Measurements from ENCODE around the gene RNU1-3. TPM values are rescaled to one million over a fixed set of nuclear protein-coding genes. Genes with fewer than 3 reads are reported as not detected.
"Not testable (repeated sequence)": the region's sequence is repeated elsewhere in the genome, so short reads cannot be mapped to it uniquely, and the experiment has no call there.

RNU1-3 gene
- polyA plus RNA-seq, 1 experiment: not detected

- no peaks in the 10 kb centered on the region for H3K36me3 ChIP-seq (ENCODE audit: control insufficient read depth, insufficient read depth, low read length)
- no peak for DNase-seq (ENCODE audit: low read depth)
- CTCF ChIA-PET: no interaction called here
- POLR2A ChIA-PET: no interaction called here
- peaks cover 5% of the 10 kb centered on the region; the same call in 1 of the 2 replicates for H3K27me3 ChIP-seq (ENCODE audit: control insufficient read depth, insufficient read depth, low read length)
- H3K4me3 ChIP-seq (ENCODE audit: low read depth, low read length): no peak overlapping the region
- no peak for TF ChIP-seq CTCF (IDR thresholded peaks at IDR 0.05; ENCODE audit: insufficient read depth, low read depth, low read length)
Observed at GRCh38 chr1:16677552-16678431, 11.0 kb upstream of the RNU1-3 start.

- H3K36me3 ChIP-seq (ENCODE audit: control insufficient read depth, insufficient read depth, low read length); H3K27me3 ChIP-seq (ENCODE audit: control insufficient read depth, insufficient read depth, low read length); POLR2A ChIA-PET; CTCF ChIA-PET; DNase-seq (ENCODE audit: low read depth); H3K4me3 ChIP-seq (ENCODE audit: low read depth, low read length): not testable (repeated sequence)
Observed at GRCh38 chr1:16676661-16677523, 10.1 kb upstream of the RNU1-3 start.

- DNase-seq (ENCODE audit: low read depth); H3K27me3 ChIP-seq (ENCODE audit: control insufficient read depth, insufficient read depth, low read length); POLR2A ChIA-PET; H3K4me3 ChIP-seq (ENCODE audit: low read depth, low read length); CTCF ChIA-PET; H3K36me3 ChIP-seq (ENCODE audit: control insufficient read depth, insufficient read depth, low read length): not testable (repeated sequence)
Observed at GRCh38 chr1:16675118-16675510, 8.4 kb upstream of the RNU1-3 start.

- DNase-seq (ENCODE audit: low read depth); CTCF ChIA-PET; H3K4me3 ChIP-seq (ENCODE audit: low read depth, low read length); POLR2A ChIA-PET; H3K36me3 ChIP-seq (ENCODE audit: control insufficient read depth, insufficient read depth, low read length); H3K27me3 ChIP-seq (ENCODE audit: control insufficient read depth, insufficient read depth, low read length): not testable (repeated sequence)
Observed at GRCh38 chr1:16673976-16674375, 7.2 kb upstream of the RNU1-3 start.

GRCh38 chr1:16665836-16666235, 912 bp downstream of the RNU1-3 start:
- CTCF ChIA-PET; H3K27me3 ChIP-seq (ENCODE audit: control insufficient read depth, insufficient read depth, low read length); DNase-seq (ENCODE audit: low read depth); POLR2A ChIA-PET; H3K36me3 ChIP-seq (ENCODE audit: control insufficient read depth, insufficient read depth, low read length); H3K4me3 ChIP-seq (ENCODE audit: low read depth, low read length): not testable (repeated sequence)

GRCh38 chr1:16658234-16658633, 8.5 kb downstream of the RNU1-3 start:
- DNase-seq (ENCODE audit: low read depth); POLR2A ChIA-PET; H3K4me3 ChIP-seq (ENCODE audit: low read depth, low read length); H3K27me3 ChIP-seq (ENCODE audit: control insufficient read depth, insufficient read depth, low read length); H3K36me3 ChIP-seq (ENCODE audit: control insufficient read depth, insufficient read depth, low read length); CTCF ChIA-PET: not testable (repeated sequence)

- H3K27me3 ChIP-seq (ENCODE audit: control insufficient read depth, insufficient read depth, low read length); CTCF ChIA-PET; H3K4me3 ChIP-seq (ENCODE audit: low read depth, low read length); POLR2A ChIA-PET; DNase-seq (ENCODE audit: low read depth); H3K36me3 ChIP-seq (ENCODE audit: control insufficient read depth, insufficient read depth, low read length): not testable (repeated sequence)
Observed at GRCh38 chr1:16656981-16657683, 9.6 kb downstream of the RNU1-3 start.

GRCh38 chr1:16656574-16656973, 10.2 kb downstream of the RNU1-3 start:
- POLR2A ChIA-PET; CTCF ChIA-PET; H3K27me3 ChIP-seq (ENCODE audit: control insufficient read depth, insufficient read depth, low read length); H3K36me3 ChIP-seq (ENCODE audit: control insufficient read depth, insufficient read depth, low read length); DNase-seq (ENCODE audit: low read depth); H3K4me3 ChIP-seq (ENCODE audit: low read depth, low read length): not testable (repeated sequence)

- POLR2A ChIA-PET; H3K36me3 ChIP-seq (ENCODE audit: control insufficient read depth, insufficient read depth, low read length); H3K4me3 ChIP-seq (ENCODE audit: low read depth, low read length); H3K27me3 ChIP-seq (ENCODE audit: control insufficient read depth, insufficient read depth, low read length); CTCF ChIA-PET; DNase-seq (ENCODE audit: low read depth): not testable (repeated sequence)
Observed at GRCh38 chr1:16651560-16651959, 15.2 kb downstream of the RNU1-3 start.

- H3K36me3 ChIP-seq (ENCODE audit: control insufficient read depth, insufficient read depth, low read length); CTCF ChIA-PET; H3K27me3 ChIP-seq (ENCODE audit: control insufficient read depth, insufficient read depth, low read length); POLR2A ChIA-PET; DNase-seq (ENCODE audit: low read depth); H3K4me3 ChIP-seq (ENCODE audit: low read depth, low read length): not testable (repeated sequence)
Observed at GRCh38 chr1:16649960-16650359, 16.8 kb downstream of the RNU1-3 start.

- DNase-seq (ENCODE audit: low read depth); H3K27me3 ChIP-seq (ENCODE audit: control insufficient read depth, insufficient read depth, low read length); POLR2A ChIA-PET; H3K4me3 ChIP-seq (ENCODE audit: low read depth, low read length); H3K36me3 ChIP-seq (ENCODE audit: control insufficient read depth, insufficient read depth, low read length); CTCF ChIA-PET: not testable (repeated sequence)
Observed at GRCh38 chr1:16649390-16649789, 17.4 kb downstream of the RNU1-3 start.

Data from BJ (cell line).